GM23248 (cell line): ENCODE data around the gene CLDN14. TPM values are rescaled to one million over a fixed set of nuclear protein-coding genes. Genes with fewer than 3 reads are reported as not detected.
A peak's percentile ranks its signal among the peaks of the same experiment; 100 is the strongest.

Source experiments
- DNase-seq: peaks from one replicate; pipeline ENCODE4 v3.0.0-alpha.2; 2015
- H2AFZ ChIP-seq: fragments of 200-600 bp; sonication (generic); 2 replicates; pipeline ENCODE4 v1.6.1; 2016; ENCODE audit warnings: antibody characterized with exemption
- H3F3A ChIP-seq: fragments of 200-600 bp; sonication (generic); 2 replicates; pipeline ENCODE4 v1.6.1; 2016; ENCODE audit warnings: mild to moderate bottlenecking, antibody characterized with exemption, mixed run types; ENCODE audit not compliant: insufficient read depth
- H3K27ac ChIP-seq: fragments of 200-600 bp; sonication (generic); 2 replicates; pipeline ENCODE4 v1.5.1; 2016; ENCODE audit warnings: mild to moderate bottlenecking
- H3K27me3 ChIP-seq: fragments of 200-600 bp; sonication (generic); replicated peaks from 2 replicates; pipeline ENCODE4 v1.6.1; 2016; ENCODE audit warnings: mild to moderate bottlenecking; ENCODE audit not compliant: insufficient read depth
- H3K36me3 ChIP-seq: fragments of 200-600 bp; sonication (generic); 2 replicates; pipeline ENCODE4 v1.6.1; 2016; ENCODE audit warnings: low read depth, mild to moderate bottlenecking
- H3K4me1 ChIP-seq: fragments of 200-600 bp; sonication (generic); 2 replicates; pipeline ENCODE4 v1.6.1; 2016; ENCODE audit warnings: mild to moderate bottlenecking; ENCODE audit not compliant: insufficient read depth
- H3K4me2 ChIP-seq: fragments of 200-600 bp; sonication (generic); one replicate; pipeline ENCODE4 v1.6.1; 2016; ENCODE audit warnings: mild to moderate bottlenecking; ENCODE audit not compliant: unreplicated experiment
- H3K4me3 ChIP-seq: fragments of 200-600 bp; sonication (generic); 2 replicates; pipeline ENCODE4 v1.5.1; 2016; ENCODE audit warnings: mild to moderate bottlenecking
- H3K79me2 ChIP-seq: fragments of 200-600 bp; sonication (generic); 2 replicates; pipeline ENCODE4 v1.6.1; 2016; ENCODE audit warnings: mild to moderate bottlenecking; ENCODE audit not compliant: insufficient read depth
- H3K9ac ChIP-seq: fragments of 200-600 bp; sonication (generic); 2 replicates; pipeline ENCODE4 v1.6.1; 2016; ENCODE audit warnings: mild to moderate bottlenecking
- H3K9me2 ChIP-seq: fragments of 200-600 bp; sonication (generic); 2 replicates; pipeline ENCODE4 v1.6.1; 2016; ENCODE audit warnings: mixed run types, mild to moderate bottlenecking, moderate library complexity; ENCODE audit not compliant: insufficient read depth
- H3K9me3 ChIP-seq: fragments of 200-600 bp; sonication (generic); one replicate; pipeline ENCODE4 v1.6.1; 2017; ENCODE audit warnings: low read depth
- H4K20me1 ChIP-seq: fragments of 200-600 bp; sonication (generic); 2 replicates; pipeline ENCODE4 v1.6.0; 2016; ENCODE audit not compliant: insufficient read depth
- EZH2 ChIP-seq: fragments of 200-600 bp; sonication (generic); IDR thresholded peaks from 2 replicates; pipeline ENCODE4 v1.6.1; 2018; ENCODE audit warnings: antibody characterized with exemption, mild to moderate bottlenecking; ENCODE audit not compliant: insufficient read depth, poor library complexity, severe bottlenecking
- EZH2phosphoT487 ChIP-seq: fragments of 200-600 bp; sonication (generic); IDR thresholded peaks from 2 replicates; pipeline ENCODE4 v1.6.1; 2018; ENCODE audit warnings: antibody characterized with exemption, moderate library complexity, mild to moderate bottlenecking, low read depth; ENCODE audit not compliant: insufficient read depth
- WGBS, 2 experiments: methylation state at CpG; one replicate each; pipeline ENCODE4 v1.1.6; 2015 to 2017; ENCODE audit warnings: low lambda C conversion rate in 2 of 2, low coverage in 1 of 2; ENCODE audit errors: missing lambda C conversion rate in 2 of 2; 5-methylcytosine and 5-hydroxymethylcytosine counted together
- in situ Hi-C: fragments of 300-500 bp; cut with MboI; formaldehyde crosslinking; loops from 2 replicates; pipeline ENCODE4 v1.15.0; 2020
- polyA plus RNA-seq: library from polyadenylated mRNA; unstranded; fragments of >200 nt; fragmentation: Nextera tagmentation; extraction: Ambion mirVana; gene quantifications from 2 replicates; pipeline ENCODE4 v1.2.1, GENCODE V29; 2016
- total RNA-seq: library from RNA; depleted of rRNA; stranded (reverse); fragments of >200 nt; shearing (Covaris generic); gene quantifications from 2 replicates; pipeline ENCODE4 v1.2.3, GENCODE V29; 2014

The CLDN14 gene
- total and polyA plus RNA-seq, 2 experiments from 2014 or later, result not detected

GRCh38 chr21:36474591-36474990 lies 5.3 kb downstream of the CLDN14 start:
- in situ Hi-C loops, result no loop called here
- Histone ChIP-seq H3K9ac (no peak overlapping the region), H3K36me3 (no peaks in the 10 kb centered on the region), H3K4me2 (no peak overlapping the region), H3K9me2 (no peaks in the 10 kb centered on the region), H3K27me3 (no peaks in the 10 kb centered on the region), H2AFZ (no peak overlapping the region), H4K20me1 (no peaks in the 10 kb centered on the region), H3K4me1 (peaks cover 10% of the 10 kb centered on the region), H3K4me3 (no peak overlapping the region), H3K79me2 (no peaks in the 10 kb centered on the region), H3K9me3 (no peaks in the 10 kb centered on the region), H3K27ac (no peak overlapping the region), H3F3A (peaks cover 13% of the 10 kb centered on the region)
- no peak for TF ChIP-seq EZH2
- no peak for TF ChIP-seq EZH2phosphoT487
- no peak for DNase-seq
- 77 to 81% methylated on average over 6 of the region's 6 CpGs for WGBS, 2 experiments

- Histone ChIP-seq H4K20me1 (no peaks in the 10 kb centered on the region), H3K9me3 (no peaks in the 10 kb centered on the region), H3K79me2 (no peaks in the 10 kb centered on the region), H3F3A (peaks cover 5% of the 10 kb centered on the region), H2AFZ (no peak overlapping the region), H3K36me3 (no peaks in the 10 kb centered on the region), H3K27ac (no peak overlapping the region), H3K9ac (no peak overlapping the region), H3K4me3 (no peak overlapping the region), H3K4me2 (no peak overlapping the region), H3K27me3 (no peaks in the 10 kb centered on the region), H3K9me2 (no peaks in the 10 kb centered on the region), H3K4me1 (no peaks in the 10 kb centered on the region; the same call in 1 of the 2 replicates)
- TF ChIP-seq EZH2phosphoT487 (no peak), EZH2 (no peak)
- WGBS, 2 experiments, result 45 to 55% methylated on average over 1 of the region's 1 CpG
- no peak for DNase-seq
- in situ Hi-C loops, result no loop called here
Measured at GRCh38 chr21:36473203-36473602, 6.7 kb downstream of the CLDN14 start.

DNA sequence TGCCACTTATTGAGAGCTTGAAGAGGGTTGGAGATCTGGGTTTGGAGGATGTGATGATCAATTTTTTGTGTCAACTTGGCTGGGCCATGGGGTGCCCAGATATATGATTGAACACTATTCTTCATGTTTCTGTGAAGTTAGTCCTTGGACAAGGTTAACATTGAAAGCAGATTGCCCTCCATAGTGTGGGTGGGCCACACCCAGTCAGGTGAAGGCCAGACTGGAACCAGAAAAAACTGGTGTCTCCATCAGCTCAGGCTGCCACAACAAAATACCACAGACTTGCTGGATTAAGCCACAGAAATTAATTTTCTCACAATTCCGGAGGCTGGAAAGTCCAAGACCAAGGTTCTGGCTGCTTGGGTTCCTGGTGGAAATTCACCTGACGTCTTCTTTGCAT lies 7.5 kb downstream of the CLDN14 start:
- Histone ChIP-seq H3K79me2 (no peaks in the 10 kb centered on the region), H3K27ac (no peak overlapping the region), H3K4me3 (no peak overlapping the region), H2AFZ (no peak overlapping the region), H3F3A (no peaks in the 10 kb centered on the region), H3K9ac (no peak overlapping the region), H3K9me3 (no peaks in the 10 kb centered on the region), H3K9me2 (no peaks in the 10 kb centered on the region), H3K4me2 (no peak overlapping the region), H3K4me1 (no peaks in the 10 kb centered on the region), H4K20me1 (no peaks in the 10 kb centered on the region), H3K27me3 (no peaks in the 10 kb centered on the region), H3K36me3 (no peaks in the 10 kb centered on the region)
- DNase-seq, result no peak
- no peak for TF ChIP-seq EZH2phosphoT487
- no peak for TF ChIP-seq EZH2
- in situ Hi-C loops, result no loop called here
- WGBS, 2 experiments, result 88 to 94% methylated on average over 2 of the region's 2 CpGs

DNA sequence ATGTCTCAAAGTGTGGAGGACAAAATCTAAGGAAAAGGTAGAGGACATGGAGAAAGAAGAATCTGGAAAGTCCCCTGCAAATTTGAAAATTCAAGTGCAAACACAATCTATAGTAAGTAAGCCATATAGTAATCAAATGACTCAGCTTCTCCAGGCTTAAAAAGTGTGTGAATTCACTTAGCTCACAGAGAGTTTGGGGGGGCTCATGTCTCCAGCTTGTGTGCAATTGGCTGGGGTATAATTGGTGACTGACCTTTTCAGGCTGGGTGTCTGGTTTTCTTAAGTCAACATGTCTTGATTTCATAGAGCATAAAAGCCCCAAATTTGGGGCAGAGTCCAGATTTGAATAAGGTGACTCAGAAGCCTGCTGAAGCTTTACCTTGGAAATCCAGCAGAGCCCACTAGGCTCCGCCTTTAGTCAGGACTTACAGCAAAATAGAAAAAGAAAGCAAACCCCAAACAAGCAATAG lies 8.6 kb downstream of the CLDN14 start:
- Histone ChIP-seq H3K9me2 (no peaks in the 10 kb centered on the region), H3K4me1 (no peaks in the 10 kb centered on the region), H3F3A (no peaks in the 10 kb centered on the region), H3K27ac (no peak overlapping the region), H2AFZ (no peak overlapping the region), H3K27me3 (no peaks in the 10 kb centered on the region), H3K9ac (no peak overlapping the region), H3K4me3 (no peak overlapping the region), H3K4me2 (no peak overlapping the region), H4K20me1 (no peaks in the 10 kb centered on the region), H3K9me3 (no peaks in the 10 kb centered on the region), H3K79me2 (no peaks in the 10 kb centered on the region), H3K36me3 (no peaks in the 10 kb centered on the region)
- 85 to 100% methylated on average over 1 of the region's 1 CpG for WGBS, 2 experiments
- no peak for TF ChIP-seq EZH2
- TF ChIP-seq EZH2phosphoT487, result no peak
- DNase-seq, result peak; percentile 53
- in situ Hi-C loops, result no loop called here

GRCh38 chr21:36470294-36470693 lies 9.6 kb downstream of the CLDN14 start:
- in situ Hi-C loops, result no loop called here

More at GRCh38 chr21:36470294-36470693, 9.6 kb downstream of the CLDN14 start:
- H3K9me3 ChIP-seq, result no peaks in the 10 kb centered on the region
- no peaks in the 10 kb centered on the region for H3K79me2 ChIP-seq
- no peaks in the 10 kb centered on the region for H3K4me1 ChIP-seq
- DNase-seq, result no peak
- WGBS, 2 experiments, result 70 to 86% methylated on average over 10 of the region's 10 CpGs
- H4K20me1 ChIP-seq, result no peaks in the 10 kb centered on the region
- no peaks in the 10 kb centered on the region for H3K27me3 ChIP-seq
- no peaks in the 10 kb centered on the region for H3F3A ChIP-seq
- H3K27ac ChIP-seq, result no peak overlapping the region
- H3K9ac ChIP-seq, result no peak overlapping the region
- TF ChIP-seq EZH2, result no peak
- no peak for TF ChIP-seq EZH2phosphoT487
- H3K4me2 ChIP-seq, result no peak overlapping the region
- no peak overlapping the region for H3K4me3 ChIP-seq
- H3K9me2 ChIP-seq, result no peaks in the 10 kb centered on the region
- no peaks in the 10 kb centered on the region for H3K36me3 ChIP-seq
- H2AFZ ChIP-seq, result no peak overlapping the region
